NB4 (cell line): ENCODE results near the gene PDX1.

Source experiments
- POLR2A ChIP-seq: IDR thresholded peaks from 2 replicates; pipeline ENCODE4 v1.6.1; 2011; ENCODE audit warnings: mild to moderate bottlenecking; ENCODE audit not compliant: insufficient read length; ENCODE audit errors: extremely low read depth
- TF ChIP-seq, protein P1 (sequence below): IDR thresholded peaks from one replicate; pipeline ENCODE4 v1.5.1; 2012; ENCODE audit warnings: low read depth, low read length

DNA sequence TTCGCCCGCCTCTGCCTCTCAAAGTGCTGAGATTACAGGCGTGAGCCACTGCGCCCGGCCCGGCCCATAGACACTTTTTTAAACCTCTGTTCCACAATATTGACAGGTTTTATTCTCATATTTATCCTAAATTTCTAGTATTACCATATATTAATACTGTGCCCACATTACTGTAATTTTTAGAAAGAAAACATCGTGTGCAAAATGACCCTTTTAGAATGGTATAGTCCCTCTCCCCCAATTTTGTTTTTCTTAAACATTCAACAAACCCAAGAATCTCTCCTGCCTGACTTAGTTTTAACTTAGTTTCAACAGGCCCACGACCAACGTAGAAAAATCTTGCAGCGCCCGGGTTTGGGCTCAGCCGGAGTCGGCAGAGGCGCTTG is 40.2 kb downstream of the PDX1 start:
- TF ChIP-seq, protein P1, sequence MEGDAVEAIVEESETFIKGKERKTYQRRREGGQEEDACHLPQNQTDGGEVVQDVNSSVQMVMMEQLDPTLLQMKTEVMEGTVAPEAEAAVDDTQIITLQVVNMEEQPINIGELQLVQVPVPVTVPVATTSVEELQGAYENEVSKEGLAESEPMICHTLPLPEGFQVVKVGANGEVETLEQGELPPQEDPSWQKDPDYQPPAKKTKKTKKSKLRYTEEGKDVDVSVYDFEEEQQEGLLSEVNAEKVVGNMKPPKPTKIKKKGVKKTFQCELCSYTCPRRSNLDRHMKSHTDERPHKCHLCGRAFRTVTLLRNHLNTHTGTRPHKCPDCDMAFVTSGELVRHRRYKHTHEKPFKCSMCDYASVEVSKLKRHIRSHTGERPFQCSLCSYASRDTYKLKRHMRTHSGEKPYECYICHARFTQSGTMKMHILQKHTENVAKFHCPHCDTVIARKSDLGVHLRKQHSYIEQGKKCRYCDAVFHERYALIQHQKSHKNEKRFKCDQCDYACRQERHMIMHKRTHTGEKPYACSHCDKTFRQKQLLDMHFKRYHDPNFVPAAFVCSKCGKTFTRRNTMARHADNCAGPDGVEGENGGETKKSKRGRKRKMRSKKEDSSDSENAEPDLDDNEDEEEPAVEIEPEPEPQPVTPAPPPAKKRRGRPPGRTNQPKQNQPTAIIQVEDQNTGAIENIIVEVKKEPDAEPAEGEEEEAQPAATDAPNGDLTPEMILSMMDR, result no peak
- TF ChIP-seq POLR2A, result no peak
